Breast epithelium (tissue), 3 donors: ENCODE results near the gene DNASE1.

Experiments
- POLR2A ChIP-seq: fragments of 450-650 bp; IDR thresholded peaks from one replicate; pipeline ENCODE4 v1.6.1; 2016; ENCODE audit warnings: antibody characterized with exemption, mild to moderate bottlenecking, moderate library complexity
- POLR2AphosphoS5 ChIP-seq, 3 donors: sonication (generic); formaldehyde crosslinking; IDR thresholded peaks; one replicate each; pipeline ENCODE4 v1.6.1; 2017; ENCODE audit warnings: antibody characterized with exemption in 3 of 3
- TF ChIP-seq, protein P1 (sequence below), 3 donors: fragments of 450-650 bp; IDR thresholded peaks; one replicate each; pipeline ENCODE4 v1.5.1; 2016 to 2017; ENCODE audit warnings: antibody characterized with exemption in 3 of 3, mild to moderate bottlenecking in 3 of 3, moderate library complexity in 3 of 3

- TF ChIP-seq POLR2A (no peak), POLR2AphosphoS5 (IDR thresholded peaks at IDR 0.05) (no peak)
- TF ChIP-seq, protein P1, sequence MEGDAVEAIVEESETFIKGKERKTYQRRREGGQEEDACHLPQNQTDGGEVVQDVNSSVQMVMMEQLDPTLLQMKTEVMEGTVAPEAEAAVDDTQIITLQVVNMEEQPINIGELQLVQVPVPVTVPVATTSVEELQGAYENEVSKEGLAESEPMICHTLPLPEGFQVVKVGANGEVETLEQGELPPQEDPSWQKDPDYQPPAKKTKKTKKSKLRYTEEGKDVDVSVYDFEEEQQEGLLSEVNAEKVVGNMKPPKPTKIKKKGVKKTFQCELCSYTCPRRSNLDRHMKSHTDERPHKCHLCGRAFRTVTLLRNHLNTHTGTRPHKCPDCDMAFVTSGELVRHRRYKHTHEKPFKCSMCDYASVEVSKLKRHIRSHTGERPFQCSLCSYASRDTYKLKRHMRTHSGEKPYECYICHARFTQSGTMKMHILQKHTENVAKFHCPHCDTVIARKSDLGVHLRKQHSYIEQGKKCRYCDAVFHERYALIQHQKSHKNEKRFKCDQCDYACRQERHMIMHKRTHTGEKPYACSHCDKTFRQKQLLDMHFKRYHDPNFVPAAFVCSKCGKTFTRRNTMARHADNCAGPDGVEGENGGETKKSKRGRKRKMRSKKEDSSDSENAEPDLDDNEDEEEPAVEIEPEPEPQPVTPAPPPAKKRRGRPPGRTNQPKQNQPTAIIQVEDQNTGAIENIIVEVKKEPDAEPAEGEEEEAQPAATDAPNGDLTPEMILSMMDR (IDR thresholded peaks at IDR 0.05): no peak
Observed at GRCh38 chr16:3671424-3671823, 16.9 kb downstream of the DNASE1 start.
